GM12892 (cell line): ENCODE results near the gene AKAP13.

Source experiments
- POLR2A ChIP-seq: IDR thresholded peaks from 2 replicates; pipeline ENCODE4 v1.6.1; 2011; ENCODE audit warnings: low read depth, low read length, control low read depth
- POLR2AphosphoS5 ChIP-seq: IDR thresholded peaks from 2 replicates; pipeline ENCODE4 v1.6.1; 2011; ENCODE audit warnings: low read depth, low read length, control low read depth
- TAF1 ChIP-seq: IDR thresholded peaks from 2 replicates; pipeline ENCODE4 v1.6.1; 2011; ENCODE audit warnings: low read depth, mild to moderate bottlenecking, control low read depth, low read length, borderline replicate concordance

DNA sequence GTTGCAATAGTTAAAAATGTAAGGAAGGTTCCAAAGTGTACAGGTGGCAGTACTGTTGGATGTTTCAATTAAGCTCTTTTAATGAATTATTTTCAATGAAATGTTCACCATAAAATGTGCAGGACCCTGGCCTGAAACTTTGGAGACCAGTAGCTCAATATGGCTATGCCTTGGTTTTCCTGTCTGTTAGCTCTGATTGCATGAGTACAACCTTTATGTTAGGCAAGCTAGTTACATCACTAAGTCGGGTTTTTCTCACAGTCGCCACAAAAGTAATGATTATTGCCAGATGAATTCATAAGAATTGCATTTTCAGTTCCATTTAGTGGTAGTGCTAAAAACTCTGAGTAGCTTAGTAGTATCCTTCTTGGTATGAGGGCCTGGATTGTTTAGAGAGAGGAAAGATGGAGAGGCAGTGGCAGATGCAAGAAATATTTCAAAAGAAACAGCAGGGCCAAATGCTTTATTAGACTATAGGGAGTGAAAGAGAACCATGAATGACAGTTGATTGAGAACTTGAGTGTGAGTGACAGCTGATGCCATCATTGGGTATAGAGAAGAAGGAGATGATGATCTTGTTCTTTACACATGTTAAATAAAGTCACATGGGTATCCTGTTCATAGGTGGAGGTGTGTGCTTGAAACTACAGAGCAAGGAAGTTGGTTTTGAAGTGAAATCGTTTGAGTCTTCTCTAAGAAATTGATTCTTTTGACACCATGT, 109.5 kb downstream of the AKAP13 start:
- TF ChIP-seq POLR2A (no peak), TAF1 (no peak), POLR2AphosphoS5 (no peak)
